ENCODE measurements around the gene CRTC3.

GRCh38 chr15:90675464-90675863, 145.7 kb downstream of the CRTC3 start:
- no peak for TF ChIP-seq CTCF (conservative IDR thresholded peaks at IDR 0.05; ENCODE audit: low read length)
- no peak for TF ChIP-seq EZH2phosphoT487 (IDR thresholded peaks at IDR 0.05; ENCODE audit: borderline replicate concordance, low read depth, low read length)

All from OCI-LY7 (cell line).